ENCODE data around the gene SCN4B. TPM values are rescaled to one million over a fixed set of nuclear protein-coding genes. Genes with fewer than 3 reads are reported as not detected.

Gene SCN4B
- total RNA-seq, 1 donor from 2014 or later, result 0.89 TPM

DNA sequence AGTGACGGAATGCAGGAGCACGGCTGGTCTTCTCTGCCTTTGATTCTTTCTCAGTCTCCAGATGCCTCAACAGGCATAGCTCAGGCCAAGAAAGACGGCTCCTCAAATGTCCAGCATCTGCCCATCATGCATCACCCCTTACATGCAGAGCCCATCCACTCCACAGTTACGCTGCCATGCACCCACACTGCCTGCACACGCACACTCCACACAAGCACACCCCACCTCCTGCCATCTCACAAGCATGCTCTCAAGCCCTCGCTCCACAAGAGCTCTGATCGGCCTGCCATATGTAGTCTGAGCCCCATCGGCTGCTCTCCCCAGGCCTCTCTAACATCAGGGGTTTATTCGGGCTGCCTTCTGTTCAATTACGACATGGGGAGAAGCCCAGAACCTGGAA, 18.8 kb downstream of the SCN4B start:
- H2AFZ ChIP-seq (ENCODE audit: low read depth, low read length), result no peak overlapping the region
- H4K20me1 ChIP-seq (ENCODE audit: insufficient read depth, low read length), result no peaks in the 10 kb centered on the region
- H3K4me3 ChIP-seq (ENCODE audit: insufficient read depth, low read depth, low read length), result no peak overlapping the region
- no peaks in the 10 kb centered on the region for H3K79me2 ChIP-seq (ENCODE audit: insufficient read depth, low read length)
- DNase-seq (ENCODE audit: low read depth) (no peak), FAIRE-seq (no peak)
- H3K4me2 ChIP-seq (ENCODE audit: low read length), result no peak overlapping the region
- H3K4me1 Mint-ChIP-seq (ENCODE audit: low read depth, unreplicated experiment), result no peaks in the 10 kb centered on the region
- no peak for TF ChIP-seq EZH2 (IDR thresholded peaks at IDR 0.05; ENCODE audit: insufficient read depth, low read length)
- TF ChIP-seq, protein P1, sequence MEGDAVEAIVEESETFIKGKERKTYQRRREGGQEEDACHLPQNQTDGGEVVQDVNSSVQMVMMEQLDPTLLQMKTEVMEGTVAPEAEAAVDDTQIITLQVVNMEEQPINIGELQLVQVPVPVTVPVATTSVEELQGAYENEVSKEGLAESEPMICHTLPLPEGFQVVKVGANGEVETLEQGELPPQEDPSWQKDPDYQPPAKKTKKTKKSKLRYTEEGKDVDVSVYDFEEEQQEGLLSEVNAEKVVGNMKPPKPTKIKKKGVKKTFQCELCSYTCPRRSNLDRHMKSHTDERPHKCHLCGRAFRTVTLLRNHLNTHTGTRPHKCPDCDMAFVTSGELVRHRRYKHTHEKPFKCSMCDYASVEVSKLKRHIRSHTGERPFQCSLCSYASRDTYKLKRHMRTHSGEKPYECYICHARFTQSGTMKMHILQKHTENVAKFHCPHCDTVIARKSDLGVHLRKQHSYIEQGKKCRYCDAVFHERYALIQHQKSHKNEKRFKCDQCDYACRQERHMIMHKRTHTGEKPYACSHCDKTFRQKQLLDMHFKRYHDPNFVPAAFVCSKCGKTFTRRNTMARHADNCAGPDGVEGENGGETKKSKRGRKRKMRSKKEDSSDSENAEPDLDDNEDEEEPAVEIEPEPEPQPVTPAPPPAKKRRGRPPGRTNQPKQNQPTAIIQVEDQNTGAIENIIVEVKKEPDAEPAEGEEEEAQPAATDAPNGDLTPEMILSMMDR (IDR thresholded peaks at IDR 0.05; ENCODE audit: insufficient read depth, low read depth, low read length), result no peak
- H3K4me1 ChIP-seq (ENCODE audit: insufficient read depth, low read length), result no peaks in the 10 kb centered on the region
- no peak overlapping the region for H3K27ac Mint-ChIP-seq (ENCODE audit: unreplicated experiment)
- H3K27me3 ChIP-seq (ENCODE audit: insufficient read depth, low read length), result peaks cover 8% of the 10 kb centered on the region
- H3K9me3 ChIP-seq (ENCODE audit: insufficient read depth, low read depth, low read length), result no peaks in the 10 kb centered on the region
- H3K27me3 Mint-ChIP-seq (ENCODE audit: low read depth, unreplicated experiment), result peaks cover 78% of the 10 kb centered on the region
- H3K27ac ChIP-seq (ENCODE audit: low read depth, low read length), result no peak overlapping the region
- no peaks in the 10 kb centered on the region for H3K36me3 Mint-ChIP-seq (ENCODE audit: low read depth, unreplicated experiment)
- no peaks in the 10 kb centered on the region for H3K9me3 Mint-ChIP-seq (ENCODE audit: unreplicated experiment)
- H3K9ac ChIP-seq (ENCODE audit: low read length), result no peak overlapping the region
- no peaks in the 10 kb centered on the region for H3K36me3 ChIP-seq (ENCODE audit: insufficient read depth, low read length)
- no peak overlapping the region for H3K4me3 Mint-ChIP-seq (ENCODE audit: unreplicated experiment)

DNA sequence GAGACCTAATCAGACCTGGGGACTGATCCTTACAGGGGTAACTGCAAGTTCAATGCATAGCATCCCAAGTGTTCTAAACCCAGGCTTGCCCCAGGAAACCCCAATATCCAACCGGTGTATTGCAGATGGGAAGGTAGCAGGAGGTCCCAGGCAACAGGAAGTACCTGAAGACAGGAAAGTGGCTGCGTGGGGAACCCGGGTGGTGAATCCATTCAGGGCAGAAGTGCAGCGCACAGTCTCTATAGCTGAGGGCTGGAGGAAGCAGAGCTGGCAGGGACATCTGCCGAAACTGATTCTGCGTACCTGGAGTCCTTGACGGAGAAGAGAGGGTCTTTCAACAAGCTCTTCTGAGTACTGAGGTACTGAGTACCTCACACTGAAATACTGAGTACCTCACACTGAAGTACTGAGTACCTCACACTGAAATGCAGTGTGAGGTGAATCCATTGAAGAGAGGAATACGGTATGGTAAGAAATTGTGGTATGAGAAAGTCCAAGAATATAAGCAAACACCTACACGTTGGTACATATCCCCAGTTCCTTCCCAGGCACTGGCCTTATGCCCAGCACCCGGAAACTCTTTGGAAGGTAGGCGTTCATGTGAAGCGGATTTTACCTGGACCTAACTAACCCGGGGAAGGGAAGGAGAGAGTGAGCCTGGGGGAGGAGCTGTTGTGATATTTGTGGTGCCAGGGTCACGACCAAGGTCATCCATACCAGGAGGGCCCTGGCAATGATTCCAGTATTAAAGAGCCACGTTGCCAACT, 20.1 kb downstream of the SCN4B start:
- Histone ChIP-seq H3K27me3 (ENCODE audit: insufficient read depth, low read length) (peaks cover 5% of the 10 kb centered on the region), H3K36me3 (ENCODE audit: insufficient read depth, low read length) (no peaks in the 10 kb centered on the region), H3K4me2 (ENCODE audit: low read length) (no peak overlapping the region), H2AFZ (ENCODE audit: low read depth, low read length) (no peak overlapping the region), H3K9ac (ENCODE audit: low read length) (no peak overlapping the region), H4K20me1 (ENCODE audit: insufficient read depth, low read length) (no peaks in the 10 kb centered on the region), H3K4me3 (ENCODE audit: insufficient read depth, low read depth, low read length) (no peak overlapping the region), H3K9me3 (ENCODE audit: insufficient read depth, low read depth, low read length) (no peaks in the 10 kb centered on the region), H3K27ac (ENCODE audit: low read depth, low read length) (no peak overlapping the region), H3K4me1 (ENCODE audit: insufficient read depth, low read length) (no peaks in the 10 kb centered on the region), H3K79me2 (ENCODE audit: insufficient read depth, low read length) (no peaks in the 10 kb centered on the region)
- no peak for FAIRE-seq
- no peak for TF ChIP-seq EZH2 (IDR thresholded peaks at IDR 0.05; ENCODE audit: insufficient read depth, low read length)
- TF ChIP-seq, protein P1 (IDR thresholded peaks at IDR 0.05; ENCODE audit: insufficient read depth, low read depth, low read length), result no peak
- Mint-ChIP-seq H3K27me3 (ENCODE audit: low read depth, unreplicated experiment) (peaks cover 69% of the 10 kb centered on the region), H3K27ac (ENCODE audit: unreplicated experiment) (no peak overlapping the region), H3K36me3 (ENCODE audit: low read depth, unreplicated experiment) (no peaks in the 10 kb centered on the region), H3K4me1 (ENCODE audit: low read depth, unreplicated experiment) (no peaks in the 10 kb centered on the region), H3K9me3 (ENCODE audit: unreplicated experiment) (no peaks in the 10 kb centered on the region), H3K4me3 (ENCODE audit: unreplicated experiment) (no peak overlapping the region)
- DNase-seq (ENCODE audit: low read depth), result no peak
